Measurements from ENCODE around the gene SLC38A8.

SLC38A8 gene

DNA sequence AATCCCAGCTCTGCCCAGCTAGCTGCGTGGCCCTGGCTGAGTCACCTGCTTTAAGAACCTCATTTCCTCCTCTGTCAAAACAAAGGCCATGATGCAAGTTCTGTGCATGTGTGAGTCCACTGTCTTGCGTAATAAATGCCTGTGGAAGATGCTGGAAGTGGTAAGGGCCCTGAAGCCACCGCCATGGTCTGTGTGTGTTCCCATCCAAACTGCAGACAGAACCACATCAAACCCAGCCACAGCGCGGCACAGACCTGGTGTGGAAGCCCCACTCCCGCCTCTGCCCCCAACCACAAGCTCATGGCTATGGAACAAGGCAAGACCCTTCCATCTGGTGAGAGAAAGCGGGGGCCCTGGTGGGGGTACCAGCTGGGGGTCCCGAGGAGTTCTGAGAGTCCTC lies 48.5 kb downstream of the SLC38A8 start:
- peak; percentile 94 for DNase-seq

DNA sequence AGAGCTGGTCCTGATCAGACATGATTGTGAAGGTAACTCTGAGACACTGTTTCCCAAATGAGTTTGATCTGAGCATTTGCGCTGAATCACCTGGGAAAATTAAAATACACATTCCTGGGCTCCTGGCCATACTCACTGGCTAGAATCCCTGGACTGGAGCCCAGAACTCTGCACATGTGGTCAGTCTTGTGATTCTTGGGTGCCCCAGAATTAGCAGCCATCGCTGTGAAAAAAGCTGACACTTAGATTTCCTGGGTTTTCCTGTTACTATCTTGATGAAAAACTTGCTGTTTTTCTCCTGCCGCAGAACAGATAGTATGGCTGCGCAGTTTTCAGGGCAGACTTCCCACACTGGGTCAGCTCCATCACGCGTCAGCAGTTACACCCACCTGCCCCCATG lies 50.0 kb downstream of the SLC38A8 start:
- DNase-seq, result no peak

- DNase-seq, result no peak
Measured at GRCh38 chr16:83990492-83990891, 52.1 kb downstream of the SLC38A8 start.

- DNase-seq, result no peak
Measured at GRCh38 chr16:83989300-83989699, 53.3 kb downstream of the SLC38A8 start.

DNA sequence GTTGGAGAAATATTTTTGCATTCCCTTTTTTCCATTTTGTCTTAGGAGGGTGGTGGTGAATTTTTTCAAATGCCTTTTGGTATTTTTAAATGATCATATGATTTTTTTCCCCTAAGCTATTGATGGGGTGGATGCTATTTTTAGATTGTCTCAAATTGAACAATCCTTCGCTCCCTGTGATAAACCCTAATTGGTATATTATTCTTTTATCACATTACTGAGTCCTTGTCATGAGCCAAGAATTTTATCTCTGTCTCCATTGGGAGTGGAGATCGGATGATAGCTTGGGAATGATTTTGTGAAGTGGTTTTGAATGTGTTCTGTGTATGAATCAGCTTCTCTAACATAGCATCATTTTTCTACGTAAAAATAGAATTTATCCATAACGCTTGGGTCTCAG lies 59.1 kb downstream of the SLC38A8 start:
- no peak for DNase-seq

GRCh38 chr16:83981799-83982198 lies 60.8 kb downstream of the SLC38A8 start:
- no peak for DNase-seq

DNA sequence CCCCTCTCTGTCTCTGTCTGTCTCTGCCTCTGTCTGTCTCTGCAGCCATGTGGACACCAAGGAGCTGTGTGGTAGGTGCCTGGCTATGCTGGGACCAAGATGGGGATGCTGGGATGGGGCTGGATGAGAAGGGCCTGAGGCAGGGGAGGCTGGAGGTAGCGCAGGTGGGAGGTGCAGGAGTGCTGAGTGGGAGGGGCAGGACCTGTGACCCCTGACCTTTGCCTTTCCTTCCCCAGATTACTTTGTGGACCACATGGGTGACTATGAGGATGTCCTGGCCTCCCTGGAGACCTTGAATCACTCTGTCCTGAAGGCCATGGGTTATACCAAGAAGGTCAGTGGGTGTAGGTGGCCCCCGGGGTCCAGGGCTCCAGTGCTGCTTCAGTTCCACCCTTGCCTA lies 61.8 kb downstream of the SLC38A8 start:
- no peak for DNase-seq

- no peak for DNase-seq
Measured at GRCh38 chr16:83979441-83979840, 63.2 kb downstream of the SLC38A8 start.

- DNase-seq, result no peak
Measured at GRCh38 chr16:83978401-83978904, 64.1 kb downstream of the SLC38A8 start.

GRCh38 chr16:83977056-83977815 lies 65.4 kb downstream of the SLC38A8 start:
- DNase-seq, result no peak

- DNase-seq, result no peak
Measured at GRCh38 chr16:83975590-83976260, 66.9 kb downstream of the SLC38A8 start.

DNA sequence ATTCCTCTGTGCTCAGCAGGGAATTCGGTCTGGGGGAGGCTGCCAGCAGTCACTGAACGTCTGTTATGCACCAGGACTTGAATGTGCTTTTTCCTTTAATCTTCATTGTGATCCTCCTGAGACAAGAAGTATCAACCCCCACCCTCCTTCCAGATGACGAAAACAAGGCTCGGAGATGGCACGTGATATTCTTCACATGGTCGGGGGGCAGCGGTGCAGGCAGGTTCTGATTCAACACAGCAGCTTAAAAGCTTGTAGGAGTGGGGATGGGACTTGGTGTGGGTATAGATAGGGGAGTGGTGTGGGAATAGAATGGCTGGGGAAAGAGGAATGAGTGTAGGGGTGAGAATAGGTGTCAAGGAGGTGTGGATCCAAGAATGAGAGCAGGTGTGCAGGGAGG lies 68.1 kb downstream of the SLC38A8 start:
- DNase-seq, result no peak

DNA sequence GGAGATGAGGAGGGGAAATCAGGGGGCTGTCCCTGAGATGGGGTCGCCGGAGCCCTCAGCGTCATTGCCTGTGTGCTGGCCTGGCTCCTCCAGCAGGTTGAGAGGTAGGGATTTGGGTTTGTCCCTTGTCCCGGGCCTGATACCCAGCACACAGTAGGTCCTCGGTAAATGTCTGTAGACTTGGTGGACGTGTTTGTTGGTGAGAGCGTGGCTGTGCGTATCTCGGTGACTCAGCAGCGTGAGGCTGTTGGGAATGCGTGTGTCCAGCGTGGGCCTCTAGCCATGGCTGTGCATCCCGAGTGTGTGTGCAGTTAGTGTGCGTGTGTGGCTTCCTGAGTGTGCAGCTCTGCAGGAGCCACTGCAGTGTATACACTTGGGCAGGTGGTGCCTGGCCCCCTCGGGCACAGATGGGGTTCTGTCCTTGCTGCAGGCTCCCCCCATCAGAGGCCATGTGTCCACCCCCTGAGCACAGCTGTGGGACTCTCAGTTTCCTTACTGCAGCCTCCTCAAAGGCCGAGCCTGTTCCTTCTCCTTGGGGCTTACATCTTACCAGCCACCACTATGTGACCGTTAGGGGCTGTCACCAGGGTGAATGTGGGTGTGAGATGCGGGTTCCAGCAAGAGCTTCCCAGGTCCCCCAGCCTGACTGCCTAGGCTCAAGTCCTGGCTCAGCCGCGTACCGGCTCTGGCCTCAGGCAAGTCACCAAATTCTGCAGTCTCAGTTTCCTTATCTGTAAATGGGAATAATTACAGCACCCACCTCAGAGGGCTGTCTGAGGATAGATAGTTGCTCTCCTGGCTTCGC lies 68.8 kb downstream of the SLC38A8 start:
- DNase-seq, result no peak

GRCh38 chr16:83973077-83973476 lies 69.5 kb downstream of the SLC38A8 start:
- DNase-seq, result no peak

DNA sequence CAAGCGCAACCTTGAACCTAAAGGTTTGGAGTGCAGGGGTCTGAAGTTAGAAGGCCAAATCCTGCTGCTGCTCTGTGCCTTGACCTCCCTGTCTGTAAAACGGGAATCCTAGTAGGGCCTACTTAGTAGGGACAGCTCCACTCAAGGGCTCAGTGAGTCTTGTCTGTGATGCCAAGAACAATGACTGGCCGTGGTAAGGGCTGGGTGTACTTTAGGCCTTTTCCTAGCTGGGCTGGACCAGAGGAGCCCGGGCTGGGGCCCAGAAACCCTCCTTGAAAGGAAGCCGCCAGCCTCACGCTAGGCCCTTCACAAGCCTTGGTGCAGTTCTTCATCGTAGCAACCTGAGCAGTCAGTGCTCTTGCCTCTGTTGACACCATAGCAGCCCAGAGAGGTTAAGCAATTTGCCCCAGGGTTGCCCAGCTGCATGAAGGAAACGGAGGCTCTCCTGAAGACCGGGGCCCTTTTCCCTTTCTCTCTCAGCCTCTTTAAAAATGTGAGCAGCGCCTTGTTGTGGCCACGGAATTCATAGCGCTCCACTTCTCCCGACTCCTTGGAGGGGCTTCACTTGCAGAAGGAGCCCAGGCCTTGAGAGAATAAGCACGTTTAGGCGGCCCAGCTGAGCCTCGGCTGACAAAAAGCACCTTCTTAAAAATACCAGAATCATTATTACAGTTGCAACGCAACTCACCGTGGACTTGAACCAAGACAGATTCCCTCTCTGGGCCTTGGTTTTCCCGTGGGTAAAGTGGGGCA lies 70.2 kb downstream of the SLC38A8 start:
- DNase-seq, result no peak

- no peak for DNase-seq
Measured at GRCh38 chr16:83971165-83972130, 71.1 kb downstream of the SLC38A8 start.

GRCh38 chr16:83970430-83970815 lies 72.2 kb downstream of the SLC38A8 start:
- no peak for DNase-seq

DNA sequence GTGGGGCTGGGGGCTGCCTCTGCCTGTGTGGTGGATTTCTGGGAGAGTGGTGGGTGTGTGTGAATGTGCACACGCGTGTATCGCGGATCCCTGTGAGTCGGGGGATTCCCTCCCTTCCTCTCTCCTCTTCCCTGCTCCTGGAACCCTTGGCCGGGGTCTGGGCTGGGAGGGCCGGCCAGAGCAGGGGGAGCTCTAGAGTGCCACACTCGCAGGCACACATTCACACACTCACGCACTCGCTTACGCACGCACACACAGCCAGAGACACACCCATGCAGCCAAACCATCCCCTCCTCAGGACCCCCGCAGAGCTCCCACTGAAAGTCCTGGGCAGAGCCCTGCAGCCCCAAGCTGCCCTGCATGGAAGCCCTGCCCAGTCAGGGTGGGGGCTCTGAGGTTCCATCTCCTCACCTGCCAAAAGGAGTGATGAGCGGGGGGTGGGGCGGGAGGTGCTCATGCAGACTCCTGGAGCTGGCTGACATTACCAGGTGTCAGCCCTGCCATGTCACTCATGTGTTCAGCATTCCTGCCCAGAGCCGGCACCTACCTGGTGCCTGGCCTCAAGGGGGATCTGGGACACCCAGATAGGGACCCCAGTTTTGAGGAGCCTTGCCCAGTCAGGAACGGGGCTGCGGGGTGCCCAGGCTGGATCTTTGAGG lies 72.7 kb downstream of the SLC38A8 start:
- DNase-seq, result no peak

DNA sequence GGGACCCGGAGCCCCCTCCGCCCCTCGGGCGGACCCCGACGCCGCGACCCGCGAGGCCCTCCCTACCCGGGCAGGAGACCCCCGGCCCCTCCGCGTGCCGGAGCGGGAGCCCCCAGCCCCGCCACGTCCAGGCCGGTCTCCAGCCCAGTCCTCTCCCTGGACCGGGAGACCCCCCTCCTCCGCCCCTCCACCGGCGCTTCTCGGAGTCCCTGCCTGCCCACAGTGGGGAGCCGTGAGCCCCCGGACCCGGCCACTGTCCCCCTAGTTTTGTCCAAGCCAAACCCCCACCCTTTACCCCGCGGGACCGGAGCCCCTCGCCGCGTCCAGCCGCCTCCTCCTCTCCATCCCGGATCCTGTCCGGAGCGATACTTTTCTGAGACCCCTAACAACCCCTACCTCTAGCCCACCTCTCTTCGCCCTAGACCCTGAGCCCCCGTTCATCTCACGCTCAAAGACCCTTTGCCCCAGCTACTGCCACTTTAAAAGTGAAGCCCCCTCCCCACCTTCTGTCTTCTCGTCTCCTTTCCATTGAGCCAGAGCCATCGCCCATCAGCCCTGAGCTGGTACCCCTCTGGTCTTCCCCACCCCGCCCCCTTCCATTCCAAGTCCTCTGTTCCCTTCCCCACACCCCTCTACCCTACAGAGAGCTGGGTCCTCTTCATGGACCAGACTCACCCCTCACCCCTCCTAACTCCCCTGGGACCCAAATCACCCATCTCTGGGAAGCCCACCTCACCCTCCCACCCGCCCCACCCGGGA lies 73.5 kb downstream of the SLC38A8 start:
- DNase-seq, result no peak

DNA sequence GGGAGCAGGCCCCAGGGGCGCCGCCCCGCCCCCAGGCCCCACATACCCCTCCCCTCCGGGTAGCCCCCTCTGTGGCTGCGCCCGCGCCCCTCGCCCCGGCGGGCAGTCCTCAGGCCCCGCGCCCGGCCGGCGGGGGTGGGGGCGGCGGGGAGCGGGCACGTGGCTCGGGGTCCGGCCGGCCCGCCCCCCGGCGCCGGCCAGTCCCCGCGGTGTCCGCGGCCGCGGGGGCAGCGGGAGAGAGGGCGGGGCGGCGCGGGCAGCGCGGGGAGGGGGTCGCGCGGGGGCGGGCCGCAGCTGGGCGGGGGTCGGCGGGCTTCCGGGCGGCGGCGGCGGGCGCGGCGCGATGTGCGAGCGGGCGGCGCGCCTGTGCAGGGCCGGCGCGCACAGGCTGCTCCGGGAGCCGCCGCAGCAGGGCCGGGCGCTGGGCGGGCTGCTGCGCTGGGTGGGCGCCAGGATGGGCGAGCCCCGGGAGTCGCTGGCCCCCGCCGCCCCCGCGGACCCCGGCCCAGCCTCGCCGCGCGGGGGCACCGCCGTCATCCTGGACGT lies 74.2 kb downstream of the SLC38A8 start:
- no peak for DNase-seq
